ENCODE results near the gene SLC25A44.
"Not testable (repeated sequence)": the region's sequence is repeated elsewhere in the genome, so short reads cannot be mapped to it uniquely, and the experiment has no call there.

SLC25A44 gene

GRCh38 chr1:156212130-156212529 lies 18.2 kb downstream of the SLC25A44 start:
- DNase-seq: no peak

DNA sequence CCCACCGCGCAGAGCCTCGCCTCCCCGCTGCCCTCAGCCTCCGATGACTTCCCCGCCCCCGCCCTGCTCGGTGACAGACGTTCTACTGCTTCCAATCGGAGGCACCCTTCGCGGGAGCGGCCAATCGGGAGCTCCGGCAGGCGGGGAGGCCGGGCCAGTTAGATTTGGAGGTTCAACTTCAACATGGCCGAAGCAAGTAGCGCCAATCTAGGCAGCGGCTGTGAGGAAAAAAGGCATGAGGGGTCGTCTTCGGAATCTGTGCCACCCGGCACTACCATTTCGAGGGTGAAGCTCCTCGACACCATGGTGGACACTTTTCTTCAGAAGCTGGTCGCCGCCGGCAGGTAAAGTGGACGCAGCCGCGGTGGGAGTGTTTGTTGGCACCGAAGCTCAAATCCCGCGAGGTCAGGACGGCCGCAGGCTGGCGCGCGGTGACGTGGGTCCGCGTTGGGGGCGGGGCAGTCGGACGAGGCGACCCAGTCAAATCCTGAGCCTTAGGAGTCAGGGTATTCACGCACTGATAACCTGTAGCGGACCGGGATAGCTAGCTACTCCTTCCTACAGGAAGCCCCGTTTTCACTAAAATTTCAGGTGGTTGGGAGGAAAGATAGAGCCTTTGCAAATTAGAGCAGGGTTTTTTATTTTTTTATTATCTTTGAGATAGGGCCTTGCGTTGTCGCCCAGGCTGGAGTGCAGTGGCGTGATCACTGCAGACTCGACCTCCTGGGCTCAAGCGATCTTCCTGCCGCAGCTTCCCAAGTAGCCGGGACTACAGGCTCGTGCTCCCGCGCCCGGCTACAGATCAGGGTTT lies 19.1 kb downstream of the SLC25A44 start, which contains the start of gene PMF1:
TSS of gene PMF1 (plus strand) at position 175 of the 811 bp plus-strand sequence. CDS start at position 184, 9 bp downstream.
- DNase-seq: peak; percentile 95

- DNase-seq: no peak
Measured at GRCh38 chr1:156213644-156213966, 19.7 kb downstream of the SLC25A44 start.

DNA sequence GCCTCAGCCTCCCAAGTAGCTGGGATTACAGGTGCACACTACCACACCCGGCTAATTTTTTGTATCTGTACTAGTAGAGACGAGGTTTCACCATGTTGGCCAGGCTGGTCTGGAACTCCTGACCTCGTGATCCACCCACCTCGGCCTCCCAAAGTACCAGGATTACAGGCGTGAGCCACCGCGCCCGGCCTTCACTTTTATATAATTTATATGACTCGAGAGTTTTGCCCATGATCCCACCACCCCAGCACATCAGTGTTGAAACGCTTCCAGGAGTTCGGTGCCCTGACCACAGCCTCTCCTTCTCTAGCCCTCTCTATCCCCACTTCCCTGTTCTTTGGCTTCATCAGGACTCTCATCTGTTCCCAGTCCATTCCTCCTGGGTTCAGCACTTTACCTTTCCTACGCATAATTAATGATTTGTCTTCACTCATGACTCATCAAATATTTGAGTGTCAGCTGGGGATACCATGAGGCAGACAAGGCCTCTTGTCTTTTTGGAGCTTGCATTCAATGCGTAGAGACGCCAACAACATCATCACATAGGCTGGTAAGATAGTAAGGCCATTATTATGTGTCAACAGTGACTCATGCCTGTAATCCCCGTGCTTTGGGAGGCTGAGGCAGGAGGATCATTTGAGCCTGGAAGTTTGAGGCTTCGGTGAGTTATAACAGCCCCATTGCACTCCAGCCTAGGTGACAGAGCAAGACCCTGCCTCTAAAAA lies 20.3 kb downstream of the SLC25A44 start:
- DNase-seq: no peak

GRCh38 chr1:156216361-156217086 lies 22.6 kb downstream of the SLC25A44 start:
- DNase-seq: not testable (repeated sequence)

DNA sequence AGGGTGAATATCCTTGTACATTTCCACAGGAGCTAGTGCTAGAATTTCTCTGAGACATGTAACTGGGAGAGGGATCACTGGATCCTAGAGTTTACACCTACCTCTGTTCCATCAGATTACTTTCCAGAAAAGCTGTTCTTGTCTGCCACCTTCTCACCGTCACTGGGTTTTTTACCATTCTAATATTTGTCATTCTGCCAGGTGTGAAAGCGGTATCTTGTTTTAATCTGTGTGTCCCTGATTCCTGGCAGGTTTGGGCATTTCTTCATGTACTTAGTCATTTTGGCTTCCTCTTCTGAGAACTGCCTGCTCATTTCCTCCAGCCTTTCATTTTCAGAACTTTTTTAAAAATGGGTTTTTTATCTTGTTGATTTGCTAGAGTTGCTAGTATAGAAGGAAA lies 24.0 kb downstream of the SLC25A44 start:
- peak in 1 of 2 donors; percentile 70 for DNase-seq

DNA sequence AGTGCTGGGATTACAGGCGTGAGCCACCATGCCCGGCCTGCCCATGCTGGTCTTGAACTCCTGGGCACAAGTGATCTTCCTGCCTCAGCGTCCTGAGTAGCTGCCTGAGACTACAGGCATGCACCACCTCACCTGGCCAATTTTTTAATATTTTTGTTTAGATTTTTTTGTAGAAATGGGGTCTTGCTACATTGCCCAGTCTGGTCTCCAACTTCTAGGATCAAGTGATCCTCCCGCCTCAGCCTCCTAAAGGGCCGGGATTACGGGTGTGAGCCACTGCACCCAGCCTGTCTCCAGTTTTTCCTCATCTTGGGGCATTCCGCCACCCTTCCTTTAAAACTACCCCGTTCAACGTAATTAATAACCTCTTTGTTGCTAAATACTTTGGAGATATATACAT lies 26.3 kb downstream of the SLC25A44 start:
- no peak for DNase-seq

DNA sequence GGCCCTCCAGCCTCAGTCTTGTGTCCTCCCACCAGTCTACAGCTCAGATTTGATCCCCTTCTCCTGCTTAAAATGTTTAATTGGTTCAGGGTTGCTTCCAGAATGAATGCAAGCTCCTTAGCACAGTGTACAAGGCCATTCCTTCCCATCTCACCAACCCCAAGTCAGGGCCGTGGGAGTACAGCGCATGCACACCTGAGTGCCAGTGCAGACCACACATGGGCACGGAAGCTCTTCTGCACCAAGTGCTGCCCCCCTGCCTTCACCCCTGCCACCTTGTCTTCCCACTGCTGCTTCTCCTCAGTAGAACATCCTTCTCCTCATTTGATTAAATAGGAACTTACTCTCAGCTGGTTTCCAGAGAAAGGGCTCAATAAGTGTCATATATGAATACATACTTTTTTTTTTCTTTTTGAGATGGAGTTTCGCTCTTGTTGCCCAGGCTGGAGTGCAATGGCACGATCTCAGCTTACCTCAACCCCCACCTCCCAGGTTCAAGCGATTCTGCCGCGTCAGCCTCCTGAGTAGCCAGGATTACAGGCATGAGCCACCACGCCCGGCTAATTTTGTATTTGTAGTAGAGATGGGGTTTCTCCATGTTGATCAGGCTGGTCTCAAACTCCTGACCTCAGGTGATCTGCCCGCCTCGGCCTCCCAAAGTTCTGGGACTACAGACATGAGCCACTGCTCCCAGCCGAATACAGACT lies 28.2 kb downstream of the SLC25A44 start:
- no peak for DNase-seq

GRCh38 chr1:156225677-156226014 lies 31.7 kb downstream of the SLC25A44 start:
- DNase-seq: no peak

DNA sequence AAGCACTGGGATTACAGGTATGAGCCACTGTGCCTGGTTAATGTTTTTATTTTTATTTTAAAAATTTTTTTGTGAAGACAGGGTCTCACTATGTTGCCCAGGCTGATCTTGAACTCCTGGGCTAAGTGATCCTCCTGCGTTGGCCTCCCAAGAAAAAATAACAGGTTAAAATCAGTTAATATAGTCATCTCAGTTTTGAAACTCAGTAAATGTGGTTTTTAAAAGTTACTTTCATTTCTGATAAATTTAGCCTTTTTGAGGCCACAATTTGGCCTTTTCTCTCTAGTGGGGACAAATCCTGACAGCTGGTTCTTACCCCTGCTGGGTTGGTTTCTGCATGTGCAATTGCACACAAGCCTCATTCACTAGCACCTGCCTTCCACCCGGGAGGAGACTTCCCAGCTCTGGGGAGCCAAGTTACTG lies 32.2 kb downstream of the SLC25A44 start:
- no peak for DNase-seq

DNA sequence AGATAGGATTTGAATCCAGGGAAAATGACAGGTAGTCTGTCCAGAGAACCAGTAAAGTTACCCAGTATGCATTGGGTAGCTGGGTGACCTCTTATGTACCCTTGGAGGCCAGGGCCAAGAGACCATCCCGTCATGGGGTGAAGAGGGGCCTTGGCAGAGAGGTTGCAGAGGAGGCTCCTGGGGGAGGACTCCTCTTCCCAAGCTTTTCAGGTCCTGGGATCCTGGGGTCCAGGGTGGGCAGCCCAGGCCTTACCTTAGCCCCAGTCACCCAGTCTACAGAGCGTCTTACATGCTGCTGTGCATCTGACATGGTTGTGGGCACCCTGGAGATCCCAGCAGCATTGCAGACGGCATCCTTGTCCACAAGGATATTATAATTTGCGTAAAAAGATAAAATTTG lies 32.9 kb downstream of the SLC25A44 start:
- DNase-seq: no peak

DNA sequence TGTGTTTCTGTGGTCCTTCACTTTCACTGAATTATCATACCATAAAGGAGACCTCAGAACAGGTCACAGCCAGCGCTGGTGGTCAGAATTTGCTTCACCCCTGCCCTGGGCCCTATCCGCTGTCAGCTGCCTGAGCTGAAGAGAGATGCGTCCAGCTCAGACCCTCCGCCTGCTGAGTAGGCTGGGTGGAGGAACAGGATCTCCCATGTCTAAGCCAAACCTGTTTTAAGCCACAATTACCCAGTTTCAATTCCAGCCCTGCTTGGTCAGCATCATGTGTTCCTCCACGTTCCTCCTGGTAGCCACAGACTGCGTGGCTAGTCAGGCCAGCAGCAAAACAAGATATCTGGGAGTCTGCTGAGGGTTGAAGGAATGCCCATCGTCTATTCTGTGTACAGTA lies 34.6 kb downstream of the SLC25A44 start:
- DNase-seq: no peak

GRCh38 chr1:156229809-156230472 lies 36.0 kb downstream of the SLC25A44 start:
- DNase-seq: no peak

DNA sequence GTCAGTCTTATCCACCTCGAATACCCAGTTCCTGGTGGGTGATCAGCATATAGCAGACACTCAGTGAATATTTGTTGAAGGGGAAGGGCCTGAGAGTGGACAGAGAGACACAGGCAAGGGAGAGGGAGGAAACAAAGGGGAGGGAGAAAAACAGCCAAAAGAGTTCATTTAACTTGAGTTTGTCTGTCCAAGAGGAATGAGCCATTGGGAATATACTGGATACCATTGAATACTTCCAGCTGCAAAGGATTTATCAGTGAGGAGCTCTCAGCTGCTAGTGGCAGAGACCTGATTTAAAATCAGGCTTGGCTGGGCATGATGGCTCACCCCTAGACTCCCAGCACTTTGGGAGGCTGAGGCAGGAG lies 36.6 kb downstream of the SLC25A44 start:
- no peak for DNase-seq

DNA sequence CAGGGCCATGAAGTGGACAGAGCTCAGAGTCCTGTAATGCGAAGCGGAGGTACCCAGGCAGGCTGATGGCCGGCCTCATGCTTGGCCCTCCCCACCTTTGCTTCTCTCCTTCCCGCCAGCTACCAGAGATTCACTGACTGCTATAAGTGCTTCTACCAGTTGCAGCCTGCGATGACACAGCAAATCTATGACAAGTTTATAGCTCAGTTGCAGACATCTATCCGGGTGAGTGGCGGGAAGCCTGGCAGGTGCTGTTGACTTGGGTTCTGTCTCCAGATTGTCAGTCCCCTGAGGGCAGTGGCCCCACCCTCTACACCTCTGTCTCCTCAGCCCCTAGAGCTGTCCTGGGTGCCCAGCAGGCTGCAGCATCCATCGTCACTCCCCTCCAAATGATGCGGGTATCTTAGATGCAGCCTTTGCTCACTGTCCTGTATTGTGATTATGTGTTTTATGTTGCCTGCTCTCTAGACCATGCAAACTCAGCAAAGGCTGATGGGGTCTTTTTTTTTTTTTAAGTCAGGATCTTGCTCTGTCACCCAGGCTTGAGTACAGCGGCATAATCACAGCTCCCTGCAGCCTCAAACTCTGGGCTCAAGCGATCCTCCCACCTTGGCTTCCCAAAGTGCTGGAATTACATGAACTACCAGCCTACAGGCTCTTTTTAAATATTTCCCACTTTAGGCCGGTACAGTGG lies 38.4 kb downstream of the SLC25A44 start:
- DNase-seq: no peak

DNA sequence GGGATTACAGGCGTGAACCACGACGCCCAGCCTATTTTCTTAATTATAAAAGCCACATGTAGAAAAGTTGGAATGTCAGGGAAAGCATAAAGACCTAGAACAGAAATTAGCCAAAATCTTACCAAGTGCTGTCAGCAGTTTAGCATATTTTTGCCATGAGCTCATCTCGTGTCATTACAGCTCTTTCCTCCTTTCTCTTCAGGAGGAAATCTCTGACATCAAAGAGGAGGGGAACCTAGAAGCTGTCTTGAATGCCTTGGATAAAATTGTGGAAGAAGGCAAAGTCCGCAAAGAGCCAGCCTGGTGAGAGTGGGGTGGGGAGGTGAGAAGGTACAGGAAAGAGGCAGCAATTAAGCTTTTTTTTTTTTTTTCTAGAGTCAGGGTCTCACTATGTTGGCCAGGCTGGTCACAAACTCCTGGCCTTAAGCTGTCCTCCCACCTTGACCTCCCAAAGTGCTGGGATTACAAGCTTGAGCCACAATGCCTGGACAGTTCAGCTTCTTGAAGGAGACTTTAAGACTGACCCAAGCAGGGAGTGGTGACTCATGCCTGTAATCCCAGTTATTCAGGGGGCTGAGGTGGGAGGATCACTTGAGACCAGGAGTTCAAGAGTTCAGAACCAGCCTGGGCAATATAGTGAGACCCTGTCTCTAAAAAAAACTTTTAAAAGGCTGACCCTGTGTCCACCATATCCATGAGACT lies 39.7 kb downstream of the SLC25A44 start:
- no peak for DNase-seq

DNA sequence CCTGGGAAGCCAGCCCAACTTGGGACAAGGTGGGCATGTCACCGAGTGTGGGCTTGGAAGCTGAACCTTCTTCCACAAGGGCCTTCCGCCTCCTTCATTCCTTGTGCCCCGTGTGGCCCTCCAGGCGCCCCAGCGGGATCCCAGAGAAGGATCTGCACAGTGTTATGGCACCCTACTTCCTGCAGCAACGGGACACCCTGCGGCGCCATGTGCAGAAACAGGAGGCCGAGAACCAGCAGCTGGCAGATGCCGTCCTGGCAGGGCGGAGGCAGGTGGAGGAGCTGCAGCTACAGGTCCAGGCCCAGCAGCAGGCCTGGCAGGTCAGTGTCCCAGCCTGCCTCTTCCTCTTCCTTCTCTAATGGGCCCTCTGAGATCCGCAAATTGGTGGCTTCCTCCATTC lies 42.3 kb downstream of the SLC25A44 start:
- DNase-seq: no peak

DNA sequence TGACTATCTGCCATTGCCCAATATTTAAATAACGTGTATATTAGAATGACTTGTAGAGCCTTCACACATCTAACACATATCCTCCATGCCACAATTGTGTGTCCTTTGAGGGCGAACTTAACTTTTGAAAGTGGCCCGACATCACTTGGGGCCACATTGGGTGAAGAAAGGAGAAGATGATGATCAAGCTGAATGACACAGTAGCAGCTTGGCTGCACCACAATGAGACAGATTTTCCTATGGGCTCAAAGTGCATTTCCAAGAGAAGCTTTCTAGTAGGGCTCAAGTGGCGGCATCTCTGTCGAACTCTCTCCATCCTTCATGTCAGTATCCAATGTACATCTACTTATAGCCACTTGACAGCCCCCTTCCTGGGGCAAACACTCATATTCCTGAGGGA lies 44.3 kb downstream of the SLC25A44 start:
- no peak for DNase-seq

- DNase-seq: no peak
Measured at GRCh38 chr1:156241311-156241811, 47.5 kb downstream of the SLC25A44 start.

GRCh38 chr1:156241926-156242325 lies 48.0 kb downstream of the SLC25A44 start, which contains the start of gene BGLAP:
BGLAP (plus strand) TSS chr1:156242184; CDS start chr1:156242232, 48 bp downstream.
- DNase-seq: no peak

DNA sequence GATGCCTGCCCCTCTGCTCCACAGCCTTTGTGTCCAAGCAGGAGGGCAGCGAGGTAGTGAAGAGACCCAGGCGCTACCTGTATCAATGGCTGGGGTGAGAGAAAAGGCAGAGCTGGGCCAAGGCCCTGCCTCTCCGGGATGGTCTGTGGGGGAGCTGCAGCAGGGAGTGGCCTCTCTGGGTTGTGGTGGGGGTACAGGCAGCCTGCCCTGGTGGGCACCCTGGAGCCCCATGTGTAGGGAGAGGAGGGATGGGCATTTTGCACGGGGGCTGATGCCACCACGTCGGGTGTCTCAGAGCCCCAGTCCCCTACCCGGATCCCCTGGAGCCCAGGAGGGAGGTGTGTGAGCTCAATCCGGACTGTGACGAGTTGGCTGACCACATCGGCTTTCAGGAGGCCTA lies 48.8 kb downstream of the SLC25A44 start:
- no peak for DNase-seq
